A549 treated with DMSO at 1 μM for 4 hours (cell line): ENCODE results near the gene P2RY4. TPM values are rescaled to one million over a fixed set of nuclear protein-coding genes. Genes with fewer than 3 reads are reported as not detected.

Experiments used
- total RNA-seq: library from RNA; stranded (reverse); fragments of 200-300 nt; extraction: Qiagen RNA extraction; gene quantifications from 5 replicates; pipeline ENCODE4 v1.2.3, GENCODE V29; 2022; ENCODE audit warnings: low read depth

The P2RY4 gene
- 0.05 TPM in 1 of 5 replicates, not detected in the others for total RNA-seq

DNA sequence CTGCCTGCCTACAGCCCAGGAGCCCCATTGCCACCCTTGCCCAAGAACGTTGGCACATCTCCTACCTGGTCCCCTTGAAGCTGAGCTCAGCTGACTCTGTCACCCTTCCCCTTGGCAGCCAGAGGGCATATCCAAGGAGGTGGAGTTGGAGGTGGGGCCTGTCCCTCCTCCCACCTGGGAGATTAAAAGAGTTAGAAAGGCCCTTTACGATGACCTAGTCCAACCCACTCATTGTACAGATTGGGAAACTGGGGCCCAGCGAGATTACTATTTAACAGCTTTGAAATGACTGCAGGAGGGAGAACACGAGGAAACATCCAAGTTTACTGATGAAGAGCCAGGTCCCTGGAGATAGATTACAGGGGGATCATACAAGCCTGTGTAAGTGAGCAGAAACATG, at the start of gene P2RY4:
Gene P2RY4 (minus strand): TSS at position 101 of the 400 bp plus-strand sequence. CDS start 580 bp downstream, outside the sequence.

DNA sequence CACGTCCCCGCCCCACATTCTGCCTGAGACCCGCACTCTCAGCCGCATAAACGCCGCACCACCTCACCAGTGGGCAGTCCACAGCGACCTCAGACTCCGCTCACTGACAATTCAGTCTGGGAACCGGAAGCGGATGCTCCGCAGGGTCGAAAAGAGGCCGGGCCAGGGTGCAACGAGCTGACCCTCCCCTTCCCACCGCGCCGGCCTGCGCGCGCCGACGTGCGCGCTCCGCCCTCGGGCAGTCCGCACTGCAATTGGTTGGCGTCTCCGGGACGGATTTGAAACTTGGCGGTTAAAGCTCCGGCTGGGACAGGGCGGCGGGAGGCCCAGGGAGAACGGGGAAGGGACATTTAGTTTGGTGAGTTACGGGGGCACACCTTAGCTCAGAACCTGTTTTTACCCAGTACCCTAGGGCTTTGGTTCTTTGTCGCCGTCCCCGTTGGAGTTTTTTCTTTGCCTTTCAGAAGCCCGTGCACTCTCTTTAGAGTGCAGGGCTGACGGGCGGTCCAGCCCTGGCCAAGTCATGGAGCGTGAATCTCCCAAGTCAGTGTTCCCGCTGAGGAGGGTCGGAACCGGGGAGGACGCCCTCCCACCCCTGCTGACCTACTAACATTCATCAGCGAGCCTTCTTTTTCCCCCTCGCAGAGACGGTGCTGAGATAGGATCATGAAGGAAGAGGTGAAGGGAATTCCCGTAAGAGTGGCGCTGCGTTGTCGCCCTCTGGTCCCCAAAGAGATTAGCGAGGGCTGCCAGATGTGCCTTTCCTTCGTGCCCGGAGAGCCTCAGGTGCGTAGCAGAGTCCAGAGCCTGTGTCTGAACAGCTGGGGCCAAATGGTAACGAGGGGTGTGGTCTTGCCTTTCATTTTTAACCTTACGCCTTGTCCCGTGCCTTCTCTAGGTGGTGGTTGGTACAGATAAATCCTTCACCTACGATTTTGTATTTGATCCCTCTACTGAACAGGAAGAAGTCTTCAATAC, 30.1 kb upstream of the P2RY4 start, which contains the start of the genes KIF4A and PDZD11:
Gene KIF4A (plus strand): TSS at position 312 of the 978 bp plus-strand sequence. CDS start 355 bp downstream, at position 667.
Gene PDZD11 (minus strand): TSS at position 135 of the 978 bp plus-strand sequence. CDS start 586 bp downstream, outside the sequence.

GRCh38 chrX:70281951-70282350, 21.9 kb upstream of the P2RY4 start, which contains the start of gene RAB41:
TSS of gene RAB41 (plus strand) at chrX:70282172. CDS start at chrX:70282218, 46 bp downstream.

GRCh38 chrX:70268034-70268433, 8.0 kb upstream of the P2RY4 start, which contains the start of gene ARR3:
TSS of gene ARR3 (plus strand) at chrX:70268334. CDS start at chrX:70269386, 1,052 bp downstream.

DNA sequence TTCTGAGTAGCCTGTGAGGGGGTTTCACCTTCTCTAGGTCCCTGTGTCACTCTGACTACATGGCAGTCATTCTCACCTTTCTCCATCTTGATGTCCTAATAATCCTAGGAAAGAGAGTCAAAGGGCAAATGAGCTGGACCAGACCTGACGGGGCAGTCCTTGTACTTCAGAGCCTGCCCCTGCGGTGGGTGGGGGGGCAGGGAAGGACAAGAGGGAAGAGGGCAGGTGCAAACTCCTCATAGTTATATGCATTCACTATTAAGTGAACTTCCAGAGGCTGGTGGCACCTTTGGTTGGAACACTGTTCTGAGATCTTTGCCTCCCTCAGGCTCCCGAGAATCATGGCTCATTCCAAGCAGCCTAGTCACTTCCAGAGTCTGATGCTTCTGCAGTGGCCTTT, 25.6 kb downstream of the P2RY4 start, which contains the start of gene AWAT1:
Gene AWAT1 (plus strand): TSS at position 301 of the 400 bp plus-strand sequence. CDS start 41 bp downstream, at position 342.

Other genes starting within 250 kb of the P2RY4 start
- gene AWAT2, start 210.3 kb downstream of the P2RY4 start, total RNA-seq, result not detected in 5 replicates
- gene OTUD6A, start 197.7 kb downstream of the P2RY4 start, total RNA-seq, result not detected in 5 replicates
- 57.9 to 70.7 TPM (median 66.1 TPM) in 5 replicates for gene IGBP1, start 126.8 kb downstream of the P2RY4 start, total RNA-seq
- gene DGAT2L6, start 82.7 kb downstream of the P2RY4 start, total RNA-seq, result not detected in 5 replicates
- gene AWAT1, start 25.5 kb downstream of the P2RY4 start, total RNA-seq, result not detected in 5 replicates
- gene ARR3, start 8.1 kb upstream of the P2RY4 start, total RNA-seq, result not detected in 5 replicates
- not detected in 5 replicates for gene RAB41, start 22.0 kb upstream of the P2RY4 start, total RNA-seq
- gene PDZD11, start 29.7 kb upstream of the P2RY4 start, total RNA-seq, result 86.7 to 108 TPM (median 89.1 TPM) in 5 replicates
- 23.3 to 32.5 TPM (median 31.5 TPM) in 5 replicates for gene KIF4A, start 29.9 kb upstream of the P2RY4 start, total RNA-seq
- gene GDPD2, start 163.1 kb upstream of the P2RY4 start, total RNA-seq, result 0.03 to 0.06 TPM in 2 of 5 replicates, not detected in the others
- gene DLG3, start 184.6 kb upstream of the P2RY4 start, total RNA-seq, result 1.9 to 4.2 TPM (median 2.3 TPM) in 5 replicates